ENCODE data around the gene KMO.

DNA sequence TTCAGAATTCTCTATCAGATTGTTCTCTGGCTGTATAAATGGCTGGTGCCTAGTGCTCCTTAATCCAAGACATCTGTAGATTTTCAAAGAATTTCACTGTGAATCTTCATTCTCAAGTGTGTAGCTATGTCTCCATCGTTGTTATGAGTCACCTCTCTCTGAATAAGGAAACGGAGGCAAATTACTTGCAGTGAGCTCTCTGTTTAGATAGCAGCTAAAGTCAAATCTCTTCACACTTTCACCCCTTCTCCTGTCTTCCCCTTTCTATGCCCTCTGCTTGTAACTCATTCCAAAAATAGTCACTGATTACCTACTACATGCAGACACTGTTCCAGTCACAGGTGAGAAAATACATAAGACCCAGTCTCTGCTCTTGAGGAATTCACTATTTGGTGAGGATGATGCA, 68.3 kb downstream of the KMO start:
- TF ChIP-seq CTCF (IDR thresholded peaks at IDR 0.05): no peak
- TF ChIP-seq POLR2A (IDR thresholded peaks at IDR 0.05): no peak

Measured in adrenal gland (tissue), 5 donors.